GM19467 (cell line): Measurements from ENCODE around the gene PTPRN.
"Not testable (repeated sequence)": the region's sequence is repeated elsewhere in the genome, so short reads cannot be mapped to it uniquely, and the experiment has no call there.

Experiments
- ATAC-seq: cut with Tn5 transposase; IDR thresholded peaks from one replicate; pipeline ENCODE4 v1.9.1; 2021; ENCODE audit warnings: mild to moderate bottlenecking, moderate library complexity; ENCODE audit not compliant: unreplicated experiment

Gene PTPRN

DNA sequence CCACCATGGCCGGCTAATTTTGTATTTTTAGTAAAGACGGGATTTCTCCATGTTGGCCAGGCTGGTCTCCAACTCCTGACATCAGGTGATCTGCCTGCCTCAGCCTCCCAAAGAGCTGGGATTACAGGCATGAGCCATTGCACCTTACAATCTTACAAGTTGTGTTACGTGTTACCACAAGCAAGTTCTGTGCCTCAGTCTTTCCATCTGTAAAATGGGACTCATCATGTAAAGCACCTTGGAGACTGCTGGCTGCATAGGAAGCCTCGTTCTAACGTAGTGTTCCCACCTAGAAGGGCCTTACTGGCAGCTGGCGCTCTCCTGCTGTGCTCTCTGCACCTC, 20.0 kb downstream of the PTPRN start:
- ATAC-seq, result no peak

DNA sequence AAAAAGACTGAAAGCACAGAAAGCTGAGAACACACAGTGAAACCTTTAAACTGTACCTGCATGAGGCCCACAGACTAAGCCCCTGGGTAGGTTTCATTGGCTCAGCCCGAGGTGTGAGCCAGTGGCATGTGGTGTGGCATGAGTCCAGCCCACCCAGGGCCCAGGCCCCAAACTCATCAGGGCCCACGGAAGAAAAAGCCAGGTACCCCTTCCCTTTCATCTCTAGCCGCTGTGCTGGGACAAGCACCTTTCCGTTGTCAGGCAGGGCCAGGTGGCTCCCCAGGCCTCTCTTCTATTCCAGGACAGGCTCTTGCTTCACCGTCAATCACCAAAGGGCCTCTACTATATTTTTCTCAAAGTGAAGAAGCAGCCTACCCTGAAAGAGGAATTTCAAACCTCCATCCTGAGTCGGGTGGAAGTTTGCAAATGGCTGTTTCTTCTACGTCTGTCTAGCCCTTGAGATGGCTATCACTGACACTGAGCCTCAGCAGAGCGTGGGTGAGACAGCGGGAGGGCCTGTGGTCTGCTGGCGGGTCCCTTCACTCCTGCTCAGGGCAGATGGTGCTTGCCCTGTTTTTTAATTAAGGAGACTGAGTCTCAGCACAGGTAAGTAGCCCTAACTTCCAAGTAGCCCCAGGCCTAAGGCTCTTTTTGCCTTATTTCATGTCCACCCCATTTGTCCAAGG, 21.5 kb downstream of the PTPRN start:
- ATAC-seq, result no peak

DNA sequence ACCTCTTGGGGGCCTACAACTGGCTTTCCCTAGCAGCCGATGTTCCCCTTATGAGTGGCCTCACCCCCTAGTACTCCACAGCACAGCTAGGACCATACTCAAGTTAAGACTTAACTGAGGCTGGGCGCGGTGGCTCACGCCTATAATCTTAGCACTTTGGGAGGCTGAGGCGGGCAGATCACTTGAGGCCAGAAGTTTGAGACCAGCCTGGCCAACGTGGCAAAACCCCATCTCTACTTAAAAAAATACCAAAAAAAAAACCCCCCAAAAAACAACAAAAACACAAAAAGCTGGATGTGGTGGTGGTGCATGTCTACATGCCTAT, 22.1 kb downstream of the PTPRN start:
- not testable (repeated sequence) for ATAC-seq

DNA sequence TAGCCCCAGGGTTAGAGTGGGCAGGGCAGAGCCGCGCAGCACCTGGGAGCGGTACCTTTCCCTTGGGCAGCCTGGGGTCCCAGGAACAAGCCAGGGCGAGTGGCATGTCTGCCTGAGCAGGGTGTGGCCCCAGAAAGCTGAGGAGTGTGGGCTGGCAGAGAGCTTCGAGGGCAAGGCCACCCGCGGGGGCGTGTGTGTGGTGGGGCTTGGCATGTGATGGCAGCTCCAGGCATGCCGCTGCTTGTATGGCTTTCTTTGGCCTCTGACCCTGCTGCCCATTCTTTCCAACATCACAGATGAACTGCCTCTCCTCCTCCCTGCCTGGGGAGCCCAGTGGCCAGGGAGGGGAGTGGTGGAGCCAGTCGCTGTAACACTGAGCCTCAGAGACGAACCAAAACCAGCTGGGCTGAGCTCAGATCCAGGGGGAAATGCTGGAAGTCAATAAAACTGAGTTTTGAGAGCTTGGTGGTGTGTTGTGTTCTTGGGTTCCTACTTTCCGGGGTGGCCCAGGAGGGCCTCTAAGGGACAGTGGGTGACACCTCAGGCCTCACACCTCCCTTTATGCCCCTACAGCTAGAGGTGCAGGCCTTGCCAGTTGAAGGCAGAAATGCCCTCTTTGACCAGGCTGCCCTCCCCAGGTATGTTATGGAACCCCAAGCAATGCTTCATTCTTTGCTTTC, 22.6 kb downstream of the PTPRN start:
- no peak for ATAC-seq

DNA sequence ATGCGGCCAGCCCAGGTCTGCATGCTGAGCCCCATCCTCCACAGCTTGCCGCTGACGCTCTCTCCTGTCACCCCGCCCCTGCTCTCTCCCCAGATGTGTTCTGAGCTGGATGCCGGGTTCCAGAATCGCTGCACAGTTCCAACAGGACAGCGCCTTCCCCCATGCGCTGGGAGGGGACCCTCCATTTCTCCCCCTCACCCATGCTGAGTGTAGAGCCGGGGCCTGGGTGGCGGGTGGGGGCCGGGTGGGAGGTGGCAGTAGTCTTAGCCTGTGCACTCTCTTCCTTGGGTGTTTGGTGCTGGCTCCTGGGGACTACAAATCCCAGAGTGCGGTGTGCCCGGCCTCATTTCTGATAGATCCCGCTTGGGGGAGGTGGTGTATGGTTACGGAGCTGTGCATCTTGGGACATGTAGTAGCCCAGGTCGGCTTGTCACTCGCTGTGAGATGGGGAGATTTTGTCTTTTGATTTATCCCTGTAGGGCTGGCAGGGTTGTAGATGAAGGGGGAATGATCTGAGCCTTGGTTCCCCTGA, 23.2 kb downstream of the PTPRN start:
- ATAC-seq, result no peak

DNA sequence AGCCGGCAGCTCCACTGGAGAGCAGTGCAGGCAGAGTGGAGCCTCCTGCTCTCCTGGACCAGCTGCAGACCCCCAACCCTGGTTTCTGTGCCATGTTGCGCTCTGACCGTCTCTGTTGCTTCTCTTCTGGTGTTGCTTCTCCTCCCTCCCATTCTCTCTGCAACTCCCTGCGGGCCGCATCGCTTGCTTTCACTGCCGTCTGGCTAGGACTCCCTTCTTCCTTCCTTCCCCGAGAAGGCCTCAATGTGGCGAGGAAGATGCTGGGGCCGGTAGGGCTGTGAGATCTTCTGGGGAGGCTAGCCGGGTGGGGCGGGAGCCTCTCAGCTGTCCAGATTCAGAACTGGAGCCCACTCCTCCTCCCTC, 23.8 kb downstream of the PTPRN start:
- no peak for ATAC-seq

DNA sequence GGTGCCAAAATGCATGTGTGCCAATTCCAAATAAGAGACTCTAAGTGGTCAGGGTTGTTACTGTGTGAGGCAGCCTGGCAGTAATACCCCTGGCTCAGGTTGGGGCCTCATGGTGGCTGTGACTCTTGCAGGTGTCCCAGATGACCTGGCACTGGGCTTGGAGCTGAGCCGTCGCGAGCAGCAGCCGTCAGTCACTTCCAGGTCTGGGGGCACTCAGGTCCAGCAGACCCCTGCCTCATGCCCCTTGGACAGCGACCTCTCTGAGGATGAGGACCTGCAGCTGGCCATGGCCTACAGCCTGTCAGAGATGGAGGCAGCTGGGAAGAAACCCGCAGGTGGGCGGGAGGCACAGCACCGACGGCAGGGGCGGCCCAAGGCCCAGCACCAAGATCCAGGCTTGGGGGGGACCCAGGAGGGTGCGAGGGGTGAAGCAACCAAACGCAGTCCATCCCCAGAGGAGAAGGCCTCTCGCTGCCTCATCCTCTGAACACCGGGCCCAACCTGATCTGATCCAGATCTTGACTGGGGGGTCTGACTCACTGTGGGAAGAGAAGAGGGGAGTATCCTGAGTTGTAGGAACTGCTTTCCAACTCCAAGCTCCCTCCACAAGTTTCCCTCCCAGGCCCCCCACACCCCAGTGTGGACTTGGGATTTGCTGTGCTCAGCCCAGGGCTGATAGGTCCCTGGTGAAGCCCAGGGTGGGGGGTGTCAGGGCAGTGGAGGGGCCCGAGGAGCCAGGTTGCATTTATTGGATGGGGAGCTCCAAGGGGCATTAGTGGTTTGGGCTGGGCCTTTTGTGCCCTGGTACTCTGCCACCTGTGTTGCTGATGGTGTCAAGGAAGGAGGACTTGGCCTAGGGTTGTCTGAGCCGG, 24.5 kb downstream of the PTPRN start:
- ATAC-seq, result no peak

DNA sequence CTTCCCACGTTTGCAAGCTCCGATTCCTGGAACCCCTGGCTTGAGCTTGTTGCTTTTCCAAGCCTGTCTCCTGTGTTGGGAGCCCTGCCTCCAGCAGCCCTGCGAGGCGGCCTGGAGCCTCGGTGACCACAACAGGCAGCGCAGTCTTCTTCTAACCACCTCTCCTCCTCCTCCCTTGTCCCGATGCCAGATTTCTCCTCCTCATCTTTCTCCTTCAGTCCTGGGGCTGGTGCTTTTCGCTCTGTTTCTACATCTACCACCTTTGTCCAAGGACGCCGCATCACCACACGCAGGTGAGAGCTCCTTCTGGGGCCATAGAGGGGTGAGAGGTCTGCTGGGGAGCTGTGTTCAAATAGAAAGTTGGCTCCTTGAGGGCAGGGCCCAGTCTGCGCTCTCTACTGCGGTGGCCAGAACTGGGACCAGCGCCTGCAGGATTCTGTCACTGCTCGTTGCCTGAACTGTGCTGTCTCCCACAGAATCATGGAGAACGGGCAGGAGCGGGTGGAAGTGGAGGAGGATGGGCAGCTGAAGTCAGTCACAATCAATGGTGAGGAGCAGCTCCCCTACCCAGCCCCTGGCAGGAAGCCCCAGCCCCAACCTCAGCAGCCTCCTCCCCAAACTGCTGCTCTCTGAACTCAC, 26.1 kb downstream of the PTPRN start:
- ATAC-seq, result no peak

DNA sequence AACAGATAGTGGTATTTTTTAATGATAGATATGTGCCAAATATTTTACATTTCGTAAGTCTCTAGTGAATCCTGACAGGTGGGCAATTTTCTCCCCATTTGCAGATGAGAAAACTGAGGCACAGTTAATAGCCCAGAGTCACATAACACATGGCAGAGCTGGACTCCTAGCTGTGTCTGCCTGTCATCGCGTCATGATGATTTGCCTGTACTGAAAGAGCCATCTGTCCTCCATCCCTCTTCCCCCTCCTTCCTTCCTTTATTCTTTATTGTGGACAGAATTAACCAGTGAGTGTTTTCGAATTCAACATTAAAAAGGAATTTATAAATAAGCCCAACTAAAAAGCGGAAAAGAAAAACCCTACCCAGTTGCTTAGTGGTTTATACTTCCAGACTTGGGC, 26.8 kb downstream of the PTPRN start:
- no peak for ATAC-seq

DNA sequence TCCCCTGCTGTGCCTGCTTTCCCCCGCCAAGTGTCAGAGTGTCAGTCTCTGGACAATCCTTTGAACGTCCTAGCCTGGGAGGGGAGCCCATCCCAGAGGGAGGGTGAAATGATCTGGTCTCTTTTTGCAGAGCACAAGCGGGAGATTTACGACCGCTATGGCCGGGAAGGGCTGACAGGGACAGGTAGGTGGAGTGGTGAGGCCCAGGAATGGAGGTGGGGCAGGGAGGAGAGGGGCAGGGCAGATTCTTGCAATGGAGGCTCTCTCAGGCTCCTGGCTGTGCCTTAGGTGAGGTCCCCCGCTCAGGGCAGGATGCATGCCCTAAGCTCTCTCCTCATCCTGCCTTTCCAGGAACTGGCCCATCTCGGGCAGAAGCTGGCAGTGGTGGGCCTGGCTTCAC, 27.6 kb downstream of the PTPRN start:
- ATAC-seq, result no peak

DNA sequence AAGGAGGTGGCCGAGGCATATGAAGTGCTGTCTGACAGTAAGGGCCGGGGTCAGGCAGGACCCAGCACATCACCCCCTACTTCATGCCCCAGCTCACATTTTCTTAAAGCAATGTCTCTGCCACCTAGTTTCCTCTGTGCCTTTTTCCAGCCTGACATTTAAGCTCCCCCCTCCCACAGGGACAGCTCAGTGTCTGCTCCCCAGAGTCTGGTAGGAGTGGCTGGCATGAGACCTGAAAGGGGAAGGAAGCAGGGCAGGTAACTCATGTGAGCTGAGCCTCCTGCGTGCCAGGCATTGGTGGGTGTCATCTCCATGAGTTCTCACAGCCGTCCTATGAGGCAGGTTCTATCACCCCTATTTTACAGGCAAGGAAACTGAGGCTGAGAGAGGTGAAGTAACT, 28.6 kb downstream of the PTPRN start:
- no peak for ATAC-seq

DNA sequence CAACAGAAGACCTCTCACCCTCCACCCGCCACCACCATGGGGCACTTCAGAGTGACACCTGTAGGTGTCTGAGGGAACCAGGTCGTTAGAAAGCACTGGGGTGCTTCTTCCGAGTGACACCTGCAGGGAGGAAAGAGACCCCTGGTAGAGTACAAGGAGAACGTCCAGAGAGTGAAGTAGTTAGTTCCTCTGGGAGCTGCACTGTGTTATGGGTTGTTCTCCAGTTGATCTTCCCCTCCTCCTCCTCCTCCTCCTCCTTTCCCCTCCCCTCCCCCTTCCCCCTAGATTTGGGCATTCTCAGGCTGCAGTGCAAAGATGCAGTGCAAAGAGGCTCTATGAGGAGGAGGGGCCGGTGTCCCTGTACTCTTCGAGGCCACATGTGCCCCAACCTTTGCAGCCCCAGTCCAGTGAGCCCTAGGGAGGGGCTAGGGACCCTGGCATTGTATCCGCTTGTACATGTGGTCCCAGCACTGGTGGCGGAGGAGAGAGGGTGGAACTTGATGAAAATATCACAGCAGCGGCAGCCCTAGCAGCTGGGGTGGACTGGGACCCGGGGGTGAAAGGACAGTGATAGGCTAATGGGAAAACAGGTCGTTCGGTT, 29.2 kb downstream of the PTPRN start:
- no peak for ATAC-seq

DNA sequence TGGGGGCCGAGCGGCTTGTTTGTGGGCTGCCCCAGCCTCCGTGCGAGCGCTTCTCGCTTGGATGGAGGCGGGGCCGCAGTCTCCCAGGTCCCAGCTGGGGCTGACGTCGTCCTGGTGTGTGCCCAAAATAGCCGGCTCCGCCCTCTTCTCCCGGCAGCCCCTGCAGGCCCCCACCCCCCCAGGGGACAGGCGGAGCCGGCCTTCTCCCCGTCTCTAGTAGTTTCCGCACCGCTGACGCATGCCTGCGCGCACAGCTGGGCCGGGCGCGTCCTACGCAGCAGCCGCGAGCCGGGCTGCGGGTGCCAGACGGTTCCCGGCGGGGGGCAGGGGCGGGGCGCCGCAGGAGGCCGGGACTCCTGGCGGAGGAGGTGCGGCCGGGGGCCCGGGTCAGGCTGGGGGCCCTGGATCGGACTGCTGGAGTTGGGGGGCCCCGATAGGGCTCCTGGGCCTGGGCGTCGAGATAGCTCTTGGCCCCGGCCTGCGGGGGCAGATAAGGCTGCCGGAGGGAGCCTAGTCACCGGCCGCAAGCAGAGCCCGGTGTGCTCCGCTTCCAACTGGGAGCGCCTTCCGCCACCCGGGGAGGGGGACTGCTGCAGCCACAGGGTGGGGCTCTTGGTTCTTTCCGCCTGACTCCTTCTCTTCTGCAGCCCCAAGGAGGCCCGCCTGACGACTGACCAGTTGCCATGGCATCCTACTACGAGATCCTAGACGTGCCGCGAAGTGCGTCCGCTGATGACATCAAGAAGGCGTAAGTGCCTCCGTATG, 29.9 kb downstream of the PTPRN start, which contains the start of gene DNAJB2:
Gene DNAJB2, plus strand, starts transcription at position 216 of the 765 bp plus-strand sequence. Its CDS starts 468 bp downstream, at position 684.
- ATAC-seq, result peak; percentile 83

DNA sequence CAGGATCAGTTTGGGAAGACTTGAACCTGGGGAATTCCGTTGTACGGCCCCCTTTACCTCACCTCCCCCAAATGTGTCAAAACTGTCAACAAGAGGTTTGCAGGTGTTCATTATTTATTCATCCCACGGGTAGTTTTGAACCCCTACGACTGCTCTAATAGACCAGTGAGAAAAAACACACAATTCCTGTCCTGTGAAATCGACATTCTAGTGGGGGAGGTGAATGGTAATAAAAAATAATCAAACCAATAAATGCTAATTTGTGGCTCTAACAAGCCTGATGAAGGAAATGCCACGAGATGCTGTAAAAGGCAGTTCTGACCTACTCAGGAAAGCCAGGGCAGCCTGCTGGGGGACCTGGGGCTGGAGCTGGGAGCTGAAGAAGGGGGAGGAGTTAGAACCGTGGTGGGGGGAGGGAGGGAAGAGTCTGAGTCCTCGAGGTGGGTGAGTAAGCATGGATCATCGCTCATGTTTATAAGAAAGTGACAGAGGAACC, 30.5 kb downstream of the PTPRN start:
- ATAC-seq, result no peak

DNA sequence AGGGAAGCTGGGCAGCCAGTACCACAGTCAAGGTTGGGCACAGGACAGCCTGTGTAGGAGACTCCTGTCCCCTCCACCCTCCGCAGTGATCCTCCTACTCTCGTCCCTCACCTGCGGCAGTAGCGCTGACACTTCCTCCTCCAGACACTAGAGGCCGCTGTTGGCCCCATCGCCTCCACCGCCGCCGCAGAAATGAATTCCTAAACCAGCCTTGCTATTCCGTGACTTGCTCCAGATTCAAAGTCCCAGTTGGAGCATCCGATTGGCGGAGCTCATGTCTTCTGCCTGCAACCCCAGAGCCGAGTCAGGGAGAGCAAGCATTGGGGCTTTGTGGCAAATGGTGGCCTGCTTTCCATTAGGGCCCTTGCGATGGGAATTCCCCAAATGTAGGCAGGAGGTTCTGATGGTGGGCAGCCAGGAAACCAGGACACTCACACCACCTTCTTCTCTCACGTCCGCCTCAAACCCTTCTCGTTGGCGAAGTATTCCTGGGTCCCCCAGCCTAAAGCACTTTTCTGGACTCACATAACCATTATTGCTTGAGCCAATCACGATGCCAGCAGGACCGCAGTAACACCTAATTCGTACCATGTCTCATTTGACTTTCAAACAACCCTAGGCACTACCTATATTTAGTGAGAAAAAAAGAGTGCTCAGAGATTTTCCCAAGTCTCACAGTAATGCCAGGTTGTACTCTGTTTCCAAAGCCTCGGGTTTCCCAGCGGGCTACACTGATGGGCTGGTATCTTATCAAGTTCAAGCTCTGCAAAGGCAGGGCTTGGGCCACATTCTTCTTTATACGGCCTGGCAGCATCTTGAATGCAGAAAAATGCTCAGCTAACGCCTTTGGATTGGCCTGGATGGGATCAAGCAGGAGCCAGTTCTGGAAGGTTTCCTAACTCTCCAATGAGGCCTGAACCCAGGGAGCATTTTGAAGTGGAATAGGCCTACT, 31.2 kb downstream of the PTPRN start:
- ATAC-seq, result peak; percentile 24

DNA sequence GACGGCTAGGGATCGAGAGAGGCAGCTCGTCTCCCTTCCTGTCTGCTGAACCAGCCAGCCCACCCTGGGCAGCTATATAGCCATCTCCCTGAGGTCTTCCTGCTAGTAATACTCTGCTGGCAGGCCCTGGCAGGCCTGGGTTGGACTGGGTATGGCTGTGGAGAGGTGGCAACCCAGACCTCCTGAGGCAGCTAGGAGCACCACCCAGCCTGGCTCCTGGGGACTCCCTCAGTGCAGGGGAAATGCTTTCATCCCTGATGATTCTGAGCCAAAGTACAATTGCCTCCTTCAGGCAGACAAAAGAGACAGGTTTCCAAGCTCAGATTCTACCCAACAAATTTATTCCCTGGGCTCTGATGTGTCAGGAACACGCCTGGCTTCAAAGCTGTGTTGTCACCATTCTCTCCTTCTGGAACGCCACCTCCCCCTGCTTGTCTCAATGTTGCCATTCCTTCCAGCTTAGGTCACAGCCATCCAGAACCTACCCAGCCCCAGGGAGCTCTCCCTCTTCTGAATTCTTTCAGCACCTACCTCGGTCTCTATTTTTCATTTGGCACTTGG, 34.8 kb downstream of the PTPRN start:
- ATAC-seq, result no peak

DNA sequence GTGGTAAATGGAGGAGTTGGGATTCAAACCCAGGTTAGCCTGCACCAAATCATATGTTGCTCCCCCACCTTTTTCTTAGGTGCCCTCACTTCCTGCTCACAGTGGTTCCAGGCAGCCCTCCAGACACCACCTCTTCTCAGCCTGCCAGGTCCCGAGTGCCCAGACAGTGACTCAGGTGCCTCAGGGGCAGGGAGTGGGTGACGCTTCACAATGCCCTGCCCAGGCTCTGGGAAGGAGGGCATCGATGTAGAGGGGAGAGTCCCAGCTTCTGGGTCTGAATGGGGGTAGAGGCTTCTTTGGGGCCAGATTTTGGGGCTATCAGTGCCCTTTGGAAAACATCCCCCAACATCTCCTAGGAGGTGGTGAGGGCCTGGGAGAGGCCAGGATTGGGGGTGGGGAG, 35.3 kb downstream of the PTPRN start:
- ATAC-seq, result no peak

DNA sequence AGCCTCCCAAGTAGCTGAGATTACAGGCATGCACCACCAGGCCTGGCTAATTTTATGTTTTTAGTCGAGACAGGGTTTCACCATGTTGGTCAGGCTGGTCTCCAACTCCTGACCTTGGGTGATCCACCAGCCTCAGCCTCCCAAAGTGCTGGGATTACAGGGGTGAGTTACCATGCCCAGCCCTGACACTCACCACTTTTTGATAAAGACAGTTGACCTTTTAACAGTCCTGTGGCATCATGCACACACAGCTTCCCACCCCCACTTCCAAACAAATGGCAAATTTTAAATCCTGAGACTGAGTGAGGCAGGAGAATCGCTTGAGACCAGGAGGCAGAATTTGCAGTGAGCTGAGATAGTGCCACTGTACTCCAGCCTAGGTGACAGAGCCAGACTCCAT, 36.2 kb downstream of the PTPRN start:
- no peak for ATAC-seq

DNA sequence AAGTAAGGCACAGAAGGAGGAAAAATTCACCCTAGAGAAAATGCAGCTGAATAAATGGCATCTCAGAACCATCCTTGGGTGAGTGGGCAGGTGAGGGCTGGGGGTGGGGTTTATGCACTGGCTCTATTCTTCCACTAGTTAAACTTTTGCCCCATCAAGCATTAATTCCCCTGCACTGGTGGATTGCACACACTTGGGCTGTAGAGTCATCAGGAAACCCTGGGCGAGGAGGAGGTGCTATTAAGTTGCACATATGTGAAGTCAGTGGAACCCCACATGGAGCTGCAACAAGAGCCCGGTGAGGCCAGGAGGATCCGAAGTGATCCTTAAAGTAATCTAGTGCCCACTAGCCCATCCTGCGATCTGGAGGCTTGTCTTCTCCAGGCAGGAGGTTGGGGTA, 36.8 kb downstream of the PTPRN start:
- ATAC-seq, result no peak
